Kidney glomerular epithelial cell (primary cell): ENCODE data around the gene ESR1.

ENCODE experiments used
- DNase-seq: peaks from one replicate; lab custom pipeline; 2025; lab: John Stamatoyannopoulos, UW

ESR1 gene

GRCh38 chr6:152173957-152174356, 366.5 kb downstream of the ESR1 start:
- no peak for DNase-seq

GRCh38 chr6:152176268-152176667, 368.8 kb downstream of the ESR1 start:
- DNase-seq = no peak
